Lower lobe of right lung (tissue), 2 donors: Measurements from ENCODE around the gene SLC24A3. TPM values are rescaled to one million over a fixed set of nuclear protein-coding genes. Genes with fewer than 3 reads are reported as not detected.

Experiments
- ATAC-seq, 2 donors: fragments of 200-7000 bp; cut with Tn5 transposase; one replicate each; pipeline ENCODE4 v1.9.1; 2020 to 2022; ENCODE audit warnings: mild to moderate bottlenecking in 2 of 2, moderate library complexity in 2 of 2
- DNase-seq: peaks from one replicate; pipeline ENCODE4 v3.0.0-alpha.2; 2020
- H3K27ac ChIP-seq: fragments of 200-600 bp; one replicate; pipeline ENCODE4 v1.8.0; 2022
- H3K27me3 ChIP-seq: fragments of 200-600 bp; one replicate; pipeline ENCODE4 v1.8.0; 2022; ENCODE audit warnings: low read depth
- H3K36me3 ChIP-seq: fragments of 200-600 bp; one replicate; pipeline ENCODE4 v1.8.0; 2022; ENCODE audit warnings: mild to moderate bottlenecking
- H3K4me1 ChIP-seq: fragments of 200-600 bp; one replicate; pipeline ENCODE4 v1.8.0; 2022
- H3K4me3 ChIP-seq: fragments of 200-600 bp; one replicate; pipeline ENCODE4 v1.8.0; 2022; ENCODE audit warnings: mild to moderate bottlenecking
- H3K9me3 ChIP-seq: fragments of 200-600 bp; one replicate; pipeline ENCODE4 v1.8.0; 2022
- intact Hi-C: fragments of 100-400 bp; cut with DNase I; formaldehyde crosslinking; loops from one replicate; pipeline ENCODE4 v1.11.0; 2022
- total RNA-seq: library from RNA; stranded (reverse); fragmentation: NEBNext Ultra II Directional; extraction: Animal tissue kit (Norgen Biotek cat#: 25700); gene quantifications from one replicate; pipeline ENCODE4 v1.2.1, GENCODE V29; 2021
- TF ChIP-seq, protein P1 (sequence below): fragments of 200-600 bp; IDR thresholded peaks from one replicate; pipeline ENCODE4 v1.8.0; 2022; ENCODE audit warnings: antibody characterized with exemption, mild to moderate bottlenecking
- donor health status: DM: no; HTN: yes; CAD: no; lungs with severe emphysema.

The SLC24A3 gene
- total RNA-seq, 1 donor from 2014 or later = 7.9 TPM

- Histone ChIP-seq H3K9me3 (no peaks in the 10 kb centered on the region), H3K27ac (no peak overlapping the region), H3K36me3 (no peaks in the 10 kb centered on the region), H3K4me3 (no peak overlapping the region), H3K27me3 (no peaks in the 10 kb centered on the region), H3K4me1 (no peaks in the 10 kb centered on the region)
- no peak for ATAC-seq
- TF ChIP-seq, protein P1, sequence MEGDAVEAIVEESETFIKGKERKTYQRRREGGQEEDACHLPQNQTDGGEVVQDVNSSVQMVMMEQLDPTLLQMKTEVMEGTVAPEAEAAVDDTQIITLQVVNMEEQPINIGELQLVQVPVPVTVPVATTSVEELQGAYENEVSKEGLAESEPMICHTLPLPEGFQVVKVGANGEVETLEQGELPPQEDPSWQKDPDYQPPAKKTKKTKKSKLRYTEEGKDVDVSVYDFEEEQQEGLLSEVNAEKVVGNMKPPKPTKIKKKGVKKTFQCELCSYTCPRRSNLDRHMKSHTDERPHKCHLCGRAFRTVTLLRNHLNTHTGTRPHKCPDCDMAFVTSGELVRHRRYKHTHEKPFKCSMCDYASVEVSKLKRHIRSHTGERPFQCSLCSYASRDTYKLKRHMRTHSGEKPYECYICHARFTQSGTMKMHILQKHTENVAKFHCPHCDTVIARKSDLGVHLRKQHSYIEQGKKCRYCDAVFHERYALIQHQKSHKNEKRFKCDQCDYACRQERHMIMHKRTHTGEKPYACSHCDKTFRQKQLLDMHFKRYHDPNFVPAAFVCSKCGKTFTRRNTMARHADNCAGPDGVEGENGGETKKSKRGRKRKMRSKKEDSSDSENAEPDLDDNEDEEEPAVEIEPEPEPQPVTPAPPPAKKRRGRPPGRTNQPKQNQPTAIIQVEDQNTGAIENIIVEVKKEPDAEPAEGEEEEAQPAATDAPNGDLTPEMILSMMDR = no peak
- intact Hi-C loops = no loop called here
- DNase-seq = no peak
Observed at GRCh38 chr20:19594896-19595295, 382.5 kb downstream of the SLC24A3 start.

DNA sequence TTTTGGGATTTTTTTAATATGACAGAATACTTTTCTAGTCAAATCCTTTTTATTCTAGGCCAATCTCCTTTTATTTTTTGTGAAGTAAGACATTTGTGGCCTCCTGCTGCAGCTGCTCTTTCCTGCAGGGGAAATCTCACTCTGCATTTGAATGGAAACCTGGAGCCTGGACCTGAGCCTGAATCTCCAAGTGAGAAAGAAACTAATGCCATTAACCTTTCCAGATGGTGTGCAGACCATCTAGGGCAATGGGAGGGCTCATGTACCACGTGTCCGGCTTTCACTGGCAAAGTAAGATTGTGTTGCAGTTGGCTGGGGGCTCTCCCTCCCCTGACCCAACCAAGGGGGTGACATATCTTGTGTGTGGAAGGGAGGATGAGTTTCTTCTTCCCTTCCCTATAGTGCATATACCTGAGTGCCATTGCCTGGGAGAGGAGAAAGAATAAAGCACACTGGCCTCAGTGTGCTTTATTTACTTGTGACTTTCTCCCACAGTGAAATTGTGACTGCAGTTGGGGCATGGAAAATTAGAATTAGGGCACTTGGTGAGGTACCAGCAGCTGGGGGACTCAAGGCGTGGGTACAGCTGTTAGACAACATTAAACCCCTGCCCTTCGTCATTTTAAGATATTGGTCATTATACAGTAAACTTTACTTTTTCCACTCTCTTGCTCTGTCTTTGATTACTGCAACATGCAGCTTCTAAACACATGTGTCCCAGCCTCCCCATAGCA lies 385.8 kb downstream of the SLC24A3 start:
- Histone ChIP-seq H3K27me3 (no peaks in the 10 kb centered on the region), H3K4me1 (no peaks in the 10 kb centered on the region), H3K9me3 (no peaks in the 10 kb centered on the region), H3K27ac (no peak overlapping the region), H3K36me3 (no peaks in the 10 kb centered on the region), H3K4me3 (no peak overlapping the region)
- TF ChIP-seq, protein P1 = no peak
- DNase-seq (no peak), ATAC-seq (no peak)
- intact Hi-C loops = no loop called here

DNA sequence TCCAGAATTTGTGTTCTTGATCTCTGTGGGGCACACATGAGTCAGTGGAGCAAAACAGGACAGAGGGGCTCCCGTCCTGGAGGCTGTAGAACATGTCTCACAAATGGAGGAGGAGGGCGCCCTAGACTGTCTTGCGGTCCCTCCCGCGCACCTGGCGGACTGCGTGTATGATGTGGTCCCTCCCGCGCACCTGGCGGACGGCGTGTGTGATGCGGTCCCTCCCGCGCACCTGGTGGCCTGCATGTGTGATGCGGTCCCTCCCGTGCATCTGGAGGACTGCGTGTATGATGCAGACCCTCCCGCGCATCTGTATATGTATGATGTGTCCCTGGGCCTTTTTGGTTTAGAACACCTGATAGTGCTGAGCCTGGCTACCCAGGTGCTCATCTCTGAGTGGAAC lies 386.8 kb downstream of the SLC24A3 start:
- Histone ChIP-seq H3K4me1 (no peaks in the 10 kb centered on the region), H3K27me3 (no peaks in the 10 kb centered on the region), H3K27ac (no peak overlapping the region), H3K36me3 (no peaks in the 10 kb centered on the region), H3K9me3 (no peaks in the 10 kb centered on the region), H3K4me3 (no peak overlapping the region)
- ATAC-seq (no peak), DNase-seq (no peak)
- TF ChIP-seq, protein P1 = no peak
- intact Hi-C loops = no loop called here

DNA sequence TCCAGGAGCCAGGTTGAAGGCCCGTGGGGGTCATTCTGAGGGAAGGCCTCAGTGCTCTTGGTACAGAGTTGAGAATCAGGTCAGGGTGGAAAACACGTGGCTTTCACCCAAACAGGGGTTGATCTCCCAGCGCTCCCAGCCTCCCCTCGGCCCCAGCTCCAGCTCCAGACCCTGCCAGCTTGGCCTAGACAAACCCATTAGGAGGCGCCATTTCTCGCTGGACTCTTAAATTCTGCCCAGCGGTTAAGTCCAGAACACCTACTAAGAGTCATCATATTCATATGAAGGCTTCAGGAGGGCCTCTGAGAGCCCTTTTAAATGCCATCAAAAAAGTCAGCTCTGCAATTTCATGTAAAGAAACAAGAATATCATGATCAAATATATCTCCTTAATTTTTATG lies 387.6 kb downstream of the SLC24A3 start:
- TF ChIP-seq, protein P1 = no peak
- H3K36me3 ChIP-seq = no peaks in the 10 kb centered on the region
- H3K4me1 ChIP-seq = no peaks in the 10 kb centered on the region
- no peaks in the 10 kb centered on the region for H3K27me3 ChIP-seq
- no peak overlapping the region for H3K27ac ChIP-seq
- no peak for DNase-seq
- intact Hi-C loops = no loop called here
- H3K9me3 ChIP-seq = no peaks in the 10 kb centered on the region
- no peak overlapping the region for H3K4me3 ChIP-seq
- no peak for ATAC-seq

GRCh38 chr20:19601126-19601810 lies 388.8 kb downstream of the SLC24A3 start:
- DNase-seq (no peak), ATAC-seq (no peak)
- no peaks in the 10 kb centered on the region for H3K36me3 ChIP-seq
- TF ChIP-seq, protein P1 = no peak
- H3K27ac ChIP-seq = no peak overlapping the region
- H3K4me3 ChIP-seq = no peak overlapping the region
- no peaks in the 10 kb centered on the region for H3K4me1 ChIP-seq
- no peaks in the 10 kb centered on the region for H3K9me3 ChIP-seq
- intact Hi-C loops = no loop called here
- no peaks in the 10 kb centered on the region for H3K27me3 ChIP-seq
